ENCODE measurements around the gene LEMD2. TPM values are rescaled to one million over a fixed set of nuclear protein-coding genes. Genes with fewer than 3 reads are reported as not detected.

LEMD2 gene
- total and polyA plus RNA-seq, 2 of the 4 experiments (the other 2 are of a cell fraction) = 26.5 to 43.6 TPM

- Histone ChIP-seq H3K27ac (ENCODE audit: insufficient read depth, low read length) (no peak overlapping the region), H2BK120ac (ENCODE audit: low read depth, low read length) (no peak overlapping the region), H3K4me2 (ENCODE audit: low read depth, low read length) (no peak overlapping the region), H2AK5ac (ENCODE audit: low read depth, low read length) (no peak overlapping the region), H3K4me3 (ENCODE audit: insufficient read depth, low read depth, low read length) (no peak overlapping the region), H3K27me3 (ENCODE audit: control insufficient read depth, insufficient read depth, low read length) (peaks cover 57% of the 10 kb centered on the region), H2AK9ac (replicated peaks; ENCODE audit: low read depth, low read length, poor library complexity) (no peak overlapping the region), H3K56ac (ENCODE audit: extremely low read depth, insufficient read depth, low read length) (no peak overlapping the region), H3K23ac (ENCODE audit: low read depth, low read length) (no peak overlapping the region), H3K18ac (ENCODE audit: low read depth, low read length) (no peak overlapping the region), H2BK20ac (ENCODE audit: low read depth, low read length) (no peak overlapping the region), H3K4me1 (ENCODE audit: control insufficient read depth, insufficient read depth, low read length) (peaks cover 4% of the 10 kb centered on the region; the same call in 1 of the 2 replicates), H4K20me1 (ENCODE audit: insufficient read depth, low read length) (no peaks in the 10 kb centered on the region), H3K9ac (ENCODE audit: low read depth, low read length) (no peak overlapping the region), H4K8ac (ENCODE audit: low read depth in 2 of 2, low read length in 2 of 2) (no peak overlapping the region), H3K79me1 (ENCODE audit: low read depth in 1 of 2, low read length in 2 of 2) (no peaks in the 10 kb centered on the region), H3K9me1 (ENCODE audit: insufficient read depth, low read length) (0 out of 2 replicates have a peak, but pooled peaks cover 6% of the 10 kb centered on the region), H2BK15ac (ENCODE audit: low read depth, low read length) (no peak overlapping the region), H2BK5ac (ENCODE audit: low read depth, low read length, poor library complexity, severe bottlenecking) (no peak overlapping the region), H4K91ac (ENCODE audit: insufficient read depth, low read depth, low read length) (no peak overlapping the region), H3K36me3 (ENCODE audit: control insufficient read depth, insufficient read depth, low read length) (no peaks in the 10 kb centered on the region), H2AFZ (replicated peaks; ENCODE audit: low read length, poor library complexity) (peak overlapping the region; percentile 25), H3K14ac (replicated peaks; ENCODE audit: low read depth, low read length) (no peak overlapping the region), H3K4ac (ENCODE audit: low read depth, low read length) (no peak overlapping the region), H4K5ac (ENCODE audit: low read depth, low read length) (no peak overlapping the region), H3K9me3 (ENCODE audit: control insufficient read depth, insufficient read depth, low read length) (no peaks in the 10 kb centered on the region)
- TF ChIP-seq CHD1 (IDR thresholded peaks at IDR 0.05; ENCODE audit: low read depth, low read length) = no peak
- no peak for TF ChIP-seq NFE2L2 (IDR thresholded peaks at IDR 0.05; ENCODE audit: low read depth, low read length)
- no peak for TF ChIP-seq RAD21 (IDR thresholded peaks at IDR 0.05; ENCODE audit: low read length)
- no peak for TF ChIP-seq USF2 (IDR thresholded peaks at IDR 0.05; ENCODE audit: low read depth, low read length)
- TF ChIP-seq MXI1 (IDR thresholded peaks at IDR 0.05; ENCODE audit: borderline replicate concordance, low read depth, low read length) = no peak
- no peak for TF ChIP-seq SMC3 (IDR thresholded peaks at IDR 0.05; ENCODE audit: low read depth, low read length)
- TF ChIP-seq RFX5 (IDR thresholded peaks at IDR 0.05; ENCODE audit: low read depth, low read length) = no peak
- no peak for TF ChIP-seq BHLHE40 (IDR thresholded peaks at IDR 0.05; ENCODE audit: low read depth, low read length)
- TF ChIP-seq MAFK (IDR thresholded peaks at IDR 0.05; ENCODE audit: low read depth, low read length) = no peak
- TF ChIP-seq CEBPB (IDR thresholded peaks at IDR 0.05; ENCODE audit: low read depth, low read length) = no peak
- TF ChIP-seq MAZ (IDR thresholded peaks at IDR 0.05; ENCODE audit: borderline replicate concordance, low read depth, low read length) = no peak
- TF ChIP-seq ELK1 (IDR thresholded peaks at IDR 0.05; ENCODE audit: borderline replicate concordance, low read depth, low read length) = no peak
- no peak for TF ChIP-seq RCOR1 (IDR thresholded peaks at IDR 0.05; ENCODE audit: insufficient replicate concordance, low read length)
- TF ChIP-seq POLR2A (IDR thresholded peaks at IDR 0.05; ENCODE audit: low read depth, low read length) = no peak
- TF ChIP-seq FOS (IDR thresholded peaks at IDR 0.05; ENCODE audit: low read depth, low read length) = no peak
- no peak for TF ChIP-seq CTCF (conservative IDR thresholded peaks at IDR 0.05; ENCODE audit: low read depth, low read length)
- POLR2A ChIA-PET (ENCODE audit: unreplicated experiment) = no interaction called here
- no TSS peak for BruUV-seq (replicated peaks)
- in situ Hi-C loops (cut with MboI; ENCODE audit: low sequenced_read_pairs) = no loop called here
- CTCF ChIA-PET = no interaction called here
- 47% methylated on average over 8 of the region's 10 CpGs; no CpG with 5 or more reads in 1 of the 2 experiments for WGBS, 2 experiments (ENCODE audit: extremely low coverage in 2 of 2, insufficient read length in 1 of 2)
- DNase-seq = no peak
- no peak for ATAC-seq (ENCODE audit: low read depth)
- dilution Hi-C loops (cut with HindIII; ENCODE audit: low sequenced_read_pairs, unreplicated experiment) = no loop called here
- intact Hi-C loops (cut with micrococcal nuclease) = no loop called here
Measured at GRCh38 chr6:33820243-33820642, 31.3 kb upstream of the LEMD2 start.
